SU-DHL-6 (cell line): ENCODE results near the gene EGLN2.
"Not testable (repeated sequence)": the region's sequence is repeated elsewhere in the genome, so short reads cannot be mapped to it uniquely, and the experiment has no call there.

Experiments
- EZH2phosphoT487 ChIP-seq: fragments of 200-600 bp; sonication (generic), shearing (Covaris generic); conservative IDR thresholded peaks from 2 replicates; pipeline ENCODE4 v1.6.1; 2018; ENCODE audit warnings: mild to moderate bottlenecking, antibody characterized with exemption, low read length, moderate library complexity, mixed read lengths
- TF ChIP-seq, protein P1 (sequence below): fragments of 200-600 bp; sonication (generic); IDR thresholded peaks from one replicate; pipeline ENCODE4 v1.5.1; 2017; ENCODE audit warnings: antibody characterized with exemption, mild to moderate bottlenecking, low read length, moderate library complexity; ENCODE audit not compliant: insufficient read depth, poor library complexity, severe bottlenecking

DNA sequence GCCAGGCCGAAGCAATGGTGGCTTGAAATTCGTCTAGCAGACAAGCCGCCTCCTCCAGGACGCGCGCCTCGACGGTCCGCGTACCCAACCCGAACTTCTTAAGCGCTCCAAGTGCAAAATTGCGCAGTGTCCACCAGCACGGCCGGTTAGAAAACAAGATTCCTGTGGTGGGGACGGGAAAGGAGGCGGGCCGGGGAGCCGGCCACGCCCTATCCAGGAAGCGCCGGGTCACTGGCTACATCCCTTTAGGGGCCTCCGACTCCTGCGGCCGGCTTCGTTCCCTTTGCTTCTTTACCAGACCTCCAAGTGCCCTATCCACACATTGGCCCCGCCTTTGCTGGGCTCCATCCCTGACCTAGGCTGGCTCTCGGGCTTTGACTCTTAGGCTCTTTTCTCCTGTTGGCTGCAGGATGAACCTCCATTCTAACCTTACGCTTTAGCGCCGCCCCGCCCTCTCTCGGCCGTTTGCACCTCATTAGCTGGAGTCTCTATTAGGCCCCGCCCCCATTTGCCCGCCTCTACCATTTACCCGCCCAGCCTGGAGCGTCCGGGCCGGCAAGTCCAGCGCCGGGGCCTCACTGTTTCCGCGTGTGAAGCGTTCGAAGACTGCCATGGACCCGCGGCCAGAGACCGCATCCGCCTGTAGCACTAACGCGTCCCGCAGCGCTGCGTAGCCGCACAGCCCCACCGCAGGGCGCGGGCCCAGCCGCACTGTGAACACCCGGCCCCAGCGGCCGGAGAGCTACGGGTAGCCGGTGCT, 11.8 kb downstream of the EGLN2 start:
- TF ChIP-seq, protein P1, sequence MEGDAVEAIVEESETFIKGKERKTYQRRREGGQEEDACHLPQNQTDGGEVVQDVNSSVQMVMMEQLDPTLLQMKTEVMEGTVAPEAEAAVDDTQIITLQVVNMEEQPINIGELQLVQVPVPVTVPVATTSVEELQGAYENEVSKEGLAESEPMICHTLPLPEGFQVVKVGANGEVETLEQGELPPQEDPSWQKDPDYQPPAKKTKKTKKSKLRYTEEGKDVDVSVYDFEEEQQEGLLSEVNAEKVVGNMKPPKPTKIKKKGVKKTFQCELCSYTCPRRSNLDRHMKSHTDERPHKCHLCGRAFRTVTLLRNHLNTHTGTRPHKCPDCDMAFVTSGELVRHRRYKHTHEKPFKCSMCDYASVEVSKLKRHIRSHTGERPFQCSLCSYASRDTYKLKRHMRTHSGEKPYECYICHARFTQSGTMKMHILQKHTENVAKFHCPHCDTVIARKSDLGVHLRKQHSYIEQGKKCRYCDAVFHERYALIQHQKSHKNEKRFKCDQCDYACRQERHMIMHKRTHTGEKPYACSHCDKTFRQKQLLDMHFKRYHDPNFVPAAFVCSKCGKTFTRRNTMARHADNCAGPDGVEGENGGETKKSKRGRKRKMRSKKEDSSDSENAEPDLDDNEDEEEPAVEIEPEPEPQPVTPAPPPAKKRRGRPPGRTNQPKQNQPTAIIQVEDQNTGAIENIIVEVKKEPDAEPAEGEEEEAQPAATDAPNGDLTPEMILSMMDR = not testable (repeated sequence)
- not testable (repeated sequence) for TF ChIP-seq EZH2phosphoT487
